Erythroblast (primary cell): ENCODE data around the gene ZC2HC1C.
"Not testable (repeated sequence)": the region's sequence is repeated elsewhere in the genome, so short reads cannot be mapped to it uniquely, and the experiment has no call there.

ENCODE experiments used
- DNase-seq, 2 experiments: peaks; one replicate each; lab custom pipeline; 2025; lab: John Stamatoyannopoulos, UW
- GATA1 ChIP-seq: IDR thresholded peaks from 2 replicates; pipeline ENCODE4 v1.6.1; 2011; ENCODE audit warnings: low read depth, mild to moderate bottlenecking, control low read depth, low read length, moderate library complexity
- POLR2A ChIP-seq: IDR thresholded peaks from 2 replicates; pipeline ENCODE4 v1.6.1; 2011; ENCODE audit warnings: mild to moderate bottlenecking, low read length

The ZC2HC1C gene

GRCh38 chr14:75126121-75126544 is 56.7 kb downstream of the ZC2HC1C start:
- DNase-seq, result peak in 1 of 2 experiments; percentile 58
- TF ChIP-seq GATA1 (no peak), POLR2A (no peak)

GRCh38 chr14:75126679-75127473 is 57.4 kb downstream of the ZC2HC1C start, which contains the start of gene NEK9:
NEK9 (minus strand) TSS chr14:75127048; CDS start chr14:75126921, 127 bp downstream.
- TF ChIP-seq GATA1 (no peak), POLR2A (peak; percentile 95)
- peak; percentile 92 to 93 for DNase-seq

DNA sequence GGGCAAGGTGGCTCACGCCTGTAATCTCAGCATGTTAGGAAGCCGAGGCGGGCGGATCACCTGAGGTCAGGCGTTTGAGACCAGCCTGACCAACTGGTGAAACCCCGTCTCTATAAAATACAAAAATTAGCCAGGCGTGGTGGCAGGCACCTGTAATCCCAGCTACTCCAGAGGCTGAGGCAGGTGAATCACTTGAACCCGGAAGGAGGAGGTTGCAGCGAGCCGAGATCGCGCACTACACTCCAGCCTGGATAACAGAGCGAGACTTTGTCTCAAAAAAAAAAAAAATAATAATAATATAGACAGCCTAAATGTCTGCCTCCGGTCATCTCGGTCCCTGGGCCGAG is 58.0 kb downstream of the ZC2HC1C start:
- DNase-seq, result not testable (repeated sequence)

GRCh38 chr14:75127903-75128595 is 58.6 kb downstream of the ZC2HC1C start:
- DNase-seq, result peak in 1 of 2 experiments; percentile 28
- TF ChIP-seq GATA1, result no peak
- TF ChIP-seq POLR2A, result no peak

GRCh38 chr14:75128596-75128990 is 59.2 kb downstream of the ZC2HC1C start:
- TF ChIP-seq POLR2A (no peak), GATA1 (no peak)

More at GRCh38 chr14:75128596-75128990, 59.2 kb downstream of the ZC2HC1C start:
- no peak for DNase-seq
